Lower leg skin (tissue), 4 donors: ENCODE results near the gene BNIP3. TPM values are rescaled to one million over a fixed set of nuclear protein-coding genes. Genes with fewer than 3 reads are reported as not detected.
"Not testable (repeated sequence)": the region's sequence is repeated elsewhere in the genome, so short reads cannot be mapped to it uniquely, and the experiment has no call there.

Source experiments
- DNase-seq, 2 donors: peaks; one replicate each; pipeline ENCODE4 v3.0.0-alpha.2; 2019; ENCODE audit warnings: low spot score in 2 of 2
- H3K4me3 ChIP-seq: fragments of 200-600 bp; sonication (generic); 2 replicates; pipeline ENCODE4 v1.5.1; 2017; ENCODE audit warnings: mild to moderate bottlenecking, low read depth; ENCODE audit not compliant: poor library complexity, severe bottlenecking
- CTCF ChIP-seq, 3 donors: fragments of 450-650 bp; IDR thresholded peaks; one replicate each; pipeline ENCODE4 v1.5.1; 2016; ENCODE audit warnings: antibody characterized with exemption in 3 of 3, mild to moderate bottlenecking in 3 of 3, moderate library complexity in 2 of 3
- POLR2A ChIP-seq, 2 donors: fragments of 450-650 bp; IDR thresholded peaks; one replicate each; pipeline ENCODE4 v1.6.1; 2016 to 2017; ENCODE audit warnings: antibody characterized with exemption in 2 of 2, mild to moderate bottlenecking in 1 of 2, moderate library complexity in 1 of 2
- WGBS, 2 donors: methylation state at CpG; one replicate each; pipeline ENCODE4 v1.1.5; 2018; 5-methylcytosine and 5-hydroxymethylcytosine counted together
- intact Hi-C: fragments of 100-400 bp; cut with DNase I; formaldehyde crosslinking; loops from one replicate; pipeline ENCODE4 v1.15.0; 2023; ENCODE audit warnings: low total_unique reads
- total RNA-seq, 4 donors: library from RNA; depleted of rRNA; stranded (reverse); fragments of >200 nt; gene quantifications; one replicate each; pipeline ENCODE4 v1.1.0, GENCODE V29; 2016

The BNIP3 gene
- total RNA-seq, 4 donors from 2014 or later, result 78.4 to 241 (median 168) TPM

- no peak for DNase-seq
- TF ChIP-seq CTCF (IDR thresholded peaks at IDR 0.05) (no peak), POLR2A (IDR thresholded peaks at IDR 0.05) (no peak)
Measured at GRCh38 chr10:131993275-131993674, 11.6 kb upstream of the BNIP3 start.

GRCh38 chr10:131991726-131992125 lies 10.0 kb upstream of the BNIP3 start:
- no peak for DNase-seq
- no peak overlapping the region for H3K4me3 ChIP-seq
- intact Hi-C loops, result no loop called here
- WGBS, 2 donors, result 88 to 90% methylated on average over 3 of the region's 3 CpGs
- TF ChIP-seq POLR2A (IDR thresholded peaks at IDR 0.05), result no peak
- no peak for TF ChIP-seq CTCF (IDR thresholded peaks at IDR 0.05)

More at GRCh38 chr10:131993275-131993674, 11.6 kb upstream of the BNIP3 start:
- intact Hi-C loops, result no loop called here
- WGBS, 2 donors, result 63 to 80% methylated on average over 14 of the region's 14 CpGs
- no peak overlapping the region for H3K4me3 ChIP-seq

DNA sequence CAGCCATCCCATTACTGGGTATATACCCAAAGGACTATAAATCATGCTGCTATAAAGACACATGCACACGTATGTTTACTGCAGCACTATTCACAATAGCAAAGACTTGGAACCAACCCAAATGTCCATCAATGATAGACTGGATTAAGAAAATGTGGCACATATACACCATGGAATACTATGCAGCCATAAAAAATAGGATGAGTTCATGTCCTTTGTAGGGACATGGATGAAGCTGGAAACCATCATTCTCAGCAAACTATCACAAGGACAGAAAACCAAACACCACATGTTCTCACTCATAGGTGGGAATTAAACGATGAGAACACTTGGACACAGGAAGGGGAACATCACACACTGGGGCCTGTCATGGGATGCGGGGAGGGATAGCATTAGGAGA lies 6.1 kb upstream of the BNIP3 start:
- not testable (repeated sequence) for H3K4me3 ChIP-seq, DNase-seq
- 91 to 99% methylated on average over 3 of the region's 3 CpGs for WGBS, 2 donors
- intact Hi-C loops, result loop anchor here (10.0 kb wide), 1 partner anchor 83 kb away; the partner anchor contains the start of gene PPP2R2D

- intact Hi-C loops, result loop anchor here (10.0 kb wide), 1 partner anchor 82 kb away; the partner anchor contains the start of gene PPP2R2D
- not testable (repeated sequence) for DNase-seq
- 95 to 97% methylated on average over 4 to 5 of the region's 5 CpGs for WGBS, 2 donors
Measured at GRCh38 chr10:131987301-131987700, 5.6 kb upstream of the BNIP3 start.

GRCh38 chr10:131986851-131987250 lies 5.1 kb upstream of the BNIP3 start:
- WGBS, 2 donors, result 96 to 98% methylated on average over 7 of the region's 7 CpGs
- DNase-seq, result not testable (repeated sequence)

More at GRCh38 chr10:131987301-131987700, 5.6 kb upstream of the BNIP3 start:
- H3K4me3 ChIP-seq, result not testable (repeated sequence)

GRCh38 chr10:131983780-131984179 lies 2.1 kb upstream of the BNIP3 start:
- 71 to 76% methylated on average over 6 of the region's 6 CpGs for WGBS, 2 donors
- TF ChIP-seq POLR2A (IDR thresholded peaks at IDR 0.05), result no peak
- no peak for TF ChIP-seq CTCF (IDR thresholded peaks at IDR 0.05)
- DNase-seq, result no peak
- intact Hi-C loops, result loop anchor here (10.0 kb wide), 1 partner anchor 79 kb away; the partner anchor contains the start of gene PPP2R2D
- H3K4me3 ChIP-seq, result no peak overlapping the region

More at GRCh38 chr10:131986851-131987250, 5.1 kb upstream of the BNIP3 start:
- not testable (repeated sequence) for H3K4me3 ChIP-seq
- intact Hi-C loops, result loop anchor here (10.0 kb wide), 1 partner anchor 82 kb away; the partner anchor contains the start of gene PPP2R2D

DNA sequence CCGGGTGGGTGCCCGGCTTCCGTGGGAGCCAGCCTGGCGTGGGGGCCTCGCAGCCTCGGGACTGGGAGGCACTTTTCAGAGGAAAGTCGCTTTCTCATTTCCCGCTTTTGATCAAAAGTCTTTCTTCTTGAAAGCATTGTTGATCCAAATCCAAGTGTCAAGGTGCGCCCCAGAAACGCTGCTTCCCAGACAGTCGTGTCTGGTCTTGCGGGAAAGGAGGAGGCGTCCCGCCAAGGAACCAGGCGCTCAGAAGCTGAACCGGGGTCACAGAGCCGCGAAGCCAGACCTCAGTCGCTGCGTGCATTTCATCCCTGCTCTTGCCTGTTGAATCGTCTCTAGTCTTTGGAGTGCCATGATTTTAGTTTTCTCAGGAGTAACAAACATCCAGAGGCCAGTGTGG lies 1.1 kb upstream of the BNIP3 start:
- 45 to 73% methylated on average over 15 to 19 of the region's 21 CpGs for WGBS, 2 donors
- intact Hi-C loops, result loop anchor here (10.0 kb wide), 1 partner anchor 78 kb away; the partner anchor contains the start of gene PPP2R2D
- H3K4me3 ChIP-seq, result peak overlapping the region; percentile 59
- TF ChIP-seq CTCF (IDR thresholded peaks at IDR 0.05), result no peak
- no peak for TF ChIP-seq POLR2A (IDR thresholded peaks at IDR 0.05)
- no peak for DNase-seq
